WTC11 (cell line): ENCODE data around the gene MMP11.

ENCODE experiments used
- ARID4B ChIP-seq: sonication (generic); formaldehyde crosslinking; IDR thresholded peaks from 2 replicates; pipeline ENCODE4 v1.8.0; 2023; ENCODE audit warnings: missing genetic modification reagents, mild to moderate bottlenecking, borderline replicate concordance
- CTCF ChIP-seq: fragments of 200-600 bp; IDR thresholded peaks from 2 replicates; pipeline ENCODE4 v1.8.0; 2022; ENCODE audit warnings: antibody characterized with exemption
- JUN ChIP-seq: sonication (generic); formaldehyde crosslinking; IDR thresholded peaks from 2 replicates; pipeline ENCODE4 v1.8.0; 2023; ENCODE audit warnings: mild to moderate bottlenecking, missing genetic modification reagents
- RORB ChIP-seq: fragments of 250-450 bp; sonication (Bioruptor Pico); IDR thresholded peaks from 2 replicates; pipeline ENCODE4 v1.9.0; 2021; ENCODE audit warnings: mild to moderate bottlenecking
- ZNF121 ChIP-seq: sonication (generic); formaldehyde crosslinking; IDR thresholded peaks from 2 replicates; pipeline ENCODE4 v1.8.0; 2023; ENCODE audit warnings: missing genetic modification reagents
- ZNF219 ChIP-seq: sonication (generic); formaldehyde crosslinking; IDR thresholded peaks from 2 replicates; pipeline ENCODE4 v1.8.0; 2023; ENCODE audit warnings: missing genetic modification reagents, mild to moderate bottlenecking, borderline replicate concordance

GRCh38 chr22:23762842-23763578, 9.6 kb upstream of the MMP11 start, which contains the start of gene C22orf15:
- TF ChIP-seq CTCF = no peak
- no peak for TF ChIP-seq ZNF219 (CRISPR knock-in tag)
- no peak for TF ChIP-seq ZNF121 (CRISPR knock-in tag)
- no peak for TF ChIP-seq JUN (CRISPR knock-in tag)
- TF ChIP-seq RORB = no peak
- no peak for TF ChIP-seq ARID4B (CRISPR knock-in tag)
